Effector CD4-positive, alpha-beta T cell (primary cell): ENCODE data around the gene IFT22.
"Not testable (repeated sequence)": the region's sequence is repeated elsewhere in the genome, so short reads cannot be mapped to it uniquely, and the experiment has no call there.

Experiments used
- DNase-seq: peaks from one replicate; pipeline ENCODE4 v3.0.0-alpha.2; 2020

The IFT22 gene

GRCh38 chr7:101277155-101277554 lies 44.5 kb downstream of the IFT22 start:
- DNase-seq: no peak

- no peak for DNase-seq
Measured at GRCh38 chr7:101273206-101273605, 48.4 kb downstream of the IFT22 start.

- DNase-seq: no peak
Measured at GRCh38 chr7:101271021-101271420, 50.6 kb downstream of the IFT22 start.

DNA sequence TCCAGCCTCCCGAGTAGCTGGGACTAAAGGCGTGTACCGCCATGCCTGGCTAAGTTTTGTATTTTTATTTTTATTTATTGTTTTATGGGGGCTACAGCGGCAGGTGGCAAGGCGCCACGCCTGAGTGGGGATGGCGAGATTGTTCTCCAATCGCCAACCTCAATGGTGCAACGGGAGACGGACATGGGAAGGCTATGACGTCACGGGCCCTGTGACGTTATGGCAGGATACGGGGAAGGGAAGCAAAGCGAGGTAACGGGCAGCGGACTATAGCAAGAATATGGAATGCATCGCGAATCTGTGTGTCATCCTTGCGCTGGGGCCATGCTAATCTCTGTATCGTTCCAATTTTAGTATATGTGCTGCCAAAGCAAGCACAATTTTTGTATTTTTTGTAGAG lies 51.9 kb downstream of the IFT22 start:
- no peak for DNase-seq

GRCh38 chr7:101265622-101266516 lies 55.7 kb downstream of the IFT22 start:
- DNase-seq: no peak

DNA sequence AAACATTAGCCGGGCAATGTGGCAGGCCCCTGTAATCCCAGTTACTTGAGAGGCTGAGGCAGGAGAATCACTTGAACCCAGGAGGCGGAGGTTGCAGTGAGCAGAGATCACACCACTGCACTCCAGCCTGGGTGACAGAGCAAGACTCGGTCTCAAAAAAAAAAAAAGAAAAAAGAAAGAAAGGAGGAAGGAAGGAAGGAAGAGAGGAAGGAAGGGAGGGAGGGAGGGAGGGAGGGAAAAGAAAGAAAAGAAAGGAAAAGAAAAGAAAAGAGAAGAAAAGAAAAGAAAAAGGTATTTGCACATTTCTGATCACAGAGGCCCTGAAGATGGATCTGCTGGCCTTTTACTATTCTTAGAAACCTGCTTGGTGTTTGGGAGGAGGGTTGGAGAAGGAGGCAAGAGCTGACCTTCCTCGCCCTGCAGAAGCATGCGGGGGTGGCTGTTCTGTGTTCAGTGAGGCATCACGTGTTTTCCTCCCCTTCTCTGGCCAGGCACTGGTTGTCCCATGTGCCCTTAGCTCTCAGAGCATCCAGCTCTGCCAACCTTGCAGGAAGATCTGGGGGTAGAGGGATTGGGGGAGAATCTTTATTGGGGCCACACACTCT lies 57.4 kb downstream of the IFT22 start:
- not testable (repeated sequence) for DNase-seq
